HG03045 (cell line): ENCODE results near the gene ENO1.
"Not testable (repeated sequence)": the region's sequence is repeated elsewhere in the genome, so short reads cannot be mapped to it uniquely, and the experiment has no call there.

Source experiments
- ATAC-seq: cut with Tn5 transposase; IDR thresholded peaks from one replicate; pipeline ENCODE4 v1.9.1; 2021; ENCODE audit warnings: mild to moderate bottlenecking, moderate library complexity; ENCODE audit not compliant: unreplicated experiment

The ENO1 gene

DNA sequence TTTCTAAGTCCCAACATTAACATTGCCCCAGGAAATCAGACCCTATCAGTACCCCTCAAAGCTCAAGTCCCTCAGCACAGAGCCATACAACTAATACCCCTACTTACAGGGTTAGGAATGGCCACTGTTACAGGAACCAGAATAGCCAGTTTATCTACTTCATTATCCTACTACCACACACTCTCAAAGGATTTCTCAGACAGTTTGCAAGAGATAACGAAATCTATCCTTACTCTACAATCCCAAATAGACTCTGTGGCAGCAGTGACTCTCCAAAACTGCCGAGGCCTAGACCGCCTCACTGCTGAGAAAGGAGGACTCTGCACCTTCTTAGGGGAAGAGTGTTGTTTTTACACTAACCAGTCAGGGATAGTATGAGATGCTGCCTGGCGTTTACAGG, 19.0 kb upstream of the ENO1 start:
- not testable (repeated sequence) for ATAC-seq

DNA sequence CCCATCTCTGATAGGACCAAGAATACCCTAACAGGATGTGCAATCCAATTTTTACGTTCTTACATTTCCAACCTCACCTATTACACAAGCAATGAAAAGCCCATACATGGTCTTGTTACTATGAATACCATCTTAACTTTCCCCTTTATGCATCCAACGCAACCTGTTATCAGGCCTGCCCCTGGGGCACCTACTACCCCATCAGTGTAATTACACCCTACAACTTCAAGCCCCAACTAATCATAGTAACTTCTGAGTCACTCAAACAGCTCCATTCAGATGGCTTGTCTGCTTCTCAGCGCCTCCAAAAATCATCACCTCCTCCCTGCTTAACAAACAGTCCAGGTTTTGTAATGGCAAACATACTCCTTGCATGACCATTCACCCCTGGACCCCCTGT, 18.3 kb upstream of the ENO1 start:
- ATAC-seq = not testable (repeated sequence)

- no peak for ATAC-seq
These were observed 13.5 kb upstream of the ENO1 start for GRCh38 chr1:8892026-8892425.

GRCh38 chr1:8891401-8891800, 12.9 kb upstream of the ENO1 start:
- ATAC-seq = no peak

DNA sequence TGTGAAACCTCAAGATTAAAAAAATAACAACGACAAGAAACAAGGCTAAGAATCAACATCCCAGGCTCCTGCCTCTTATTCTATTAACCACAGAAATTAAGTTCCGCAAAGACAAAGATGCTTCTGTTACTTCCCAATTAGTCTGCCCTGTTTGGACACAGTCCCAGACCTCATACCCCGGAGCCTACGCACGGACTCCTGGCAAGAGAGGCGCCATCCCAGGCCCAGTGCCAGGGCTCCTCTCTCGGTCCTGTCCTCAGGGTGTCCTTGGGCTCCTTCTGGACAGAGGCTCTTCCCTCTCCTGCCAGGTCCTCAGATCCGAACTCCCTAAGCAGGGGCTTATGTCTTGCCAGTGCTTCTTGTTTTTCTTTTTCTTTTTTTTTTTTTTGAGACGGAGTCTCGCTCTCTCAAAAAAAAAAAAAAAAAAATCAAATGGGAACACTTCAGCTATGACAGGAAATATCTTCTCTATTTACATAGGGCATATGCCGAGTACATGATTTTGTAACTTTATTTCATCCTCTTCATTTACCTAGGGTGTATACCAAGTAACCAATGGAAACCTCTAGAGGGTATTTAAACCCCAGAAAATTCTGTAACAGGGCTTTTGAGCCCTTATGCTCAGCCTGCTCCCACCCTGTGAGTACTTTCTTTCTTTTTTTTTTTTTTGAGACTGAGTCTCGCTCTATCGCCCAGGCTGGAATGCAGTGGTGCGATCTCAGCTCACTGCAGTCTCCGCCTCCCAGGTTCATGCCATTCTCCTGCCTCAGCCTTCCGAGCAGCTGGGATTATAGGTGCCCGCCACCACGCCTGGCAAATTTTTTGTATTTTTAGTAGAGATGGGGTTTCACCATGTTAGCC, 11.7 kb upstream of the ENO1 start:
- no peak for ATAC-seq

DNA sequence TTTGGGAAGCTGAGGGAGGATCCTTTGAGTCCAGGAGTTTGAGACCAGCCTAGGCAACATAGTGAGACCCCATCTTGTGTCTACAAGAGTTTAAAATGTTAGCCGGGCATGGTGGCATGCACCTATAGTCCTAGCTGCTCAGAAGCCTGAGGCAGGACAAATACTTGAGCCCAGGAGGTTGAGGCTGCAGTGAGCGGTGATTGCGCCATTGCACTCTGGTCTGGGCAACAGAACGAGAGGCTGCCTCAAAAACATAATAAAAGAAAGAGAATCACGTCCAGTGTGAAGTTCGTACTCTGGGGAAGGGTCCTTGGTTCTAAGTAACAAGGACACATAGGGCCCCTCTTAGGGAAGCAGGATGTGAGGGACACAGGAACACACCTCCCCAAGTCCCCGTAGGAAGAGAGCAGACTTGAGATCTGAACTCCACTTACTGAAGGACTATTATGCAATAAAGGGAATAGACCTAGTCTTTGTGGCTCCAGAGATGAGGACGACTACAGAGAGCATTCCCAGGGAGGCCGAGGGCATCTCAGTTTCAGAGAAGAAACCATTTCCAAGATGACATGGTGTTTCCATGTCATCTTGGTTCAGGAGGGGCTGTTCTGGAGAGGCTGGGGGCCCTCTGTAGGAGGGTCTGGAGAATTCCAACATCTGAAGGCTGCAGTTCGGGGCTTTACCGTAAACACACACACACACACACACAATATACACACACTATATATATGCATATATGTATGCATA, 10.8 kb upstream of the ENO1 start:
- ATAC-seq = no peak

- no peak for ATAC-seq
These were observed 8.1 kb upstream of the ENO1 start for GRCh38 chr1:8886589-8886988.

GRCh38 chr1:8886031-8886524, 7.6 kb upstream of the ENO1 start:
- not testable (repeated sequence) for ATAC-seq

- not testable (repeated sequence) for ATAC-seq
These were observed 5.6 kb upstream of the ENO1 start for GRCh38 chr1:8884105-8884504.

DNA sequence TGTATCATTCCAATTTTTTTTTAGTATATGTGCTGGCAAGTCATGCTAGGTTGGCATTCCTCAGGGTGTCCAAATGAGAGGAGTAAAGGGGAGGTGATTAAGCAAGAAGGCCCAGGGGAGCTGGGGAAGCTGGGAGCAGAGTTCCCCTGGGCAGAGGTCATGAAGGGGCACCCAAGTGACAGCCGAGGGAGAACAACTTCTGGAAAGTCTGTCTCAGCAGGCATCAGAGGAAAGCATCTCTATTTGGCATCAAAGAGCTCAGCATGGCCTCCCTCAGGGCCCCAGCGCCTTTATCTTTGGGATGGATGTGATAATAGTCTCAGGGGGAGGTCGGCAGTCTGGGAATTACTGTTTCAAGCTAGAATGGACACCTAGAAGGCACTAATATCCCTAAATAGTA, 5.0 kb upstream of the ENO1 start:
- ATAC-seq = no peak

GRCh38 chr1:8879922-8880676, 1.6 kb upstream of the ENO1 start:
- ATAC-seq = no peak

DNA sequence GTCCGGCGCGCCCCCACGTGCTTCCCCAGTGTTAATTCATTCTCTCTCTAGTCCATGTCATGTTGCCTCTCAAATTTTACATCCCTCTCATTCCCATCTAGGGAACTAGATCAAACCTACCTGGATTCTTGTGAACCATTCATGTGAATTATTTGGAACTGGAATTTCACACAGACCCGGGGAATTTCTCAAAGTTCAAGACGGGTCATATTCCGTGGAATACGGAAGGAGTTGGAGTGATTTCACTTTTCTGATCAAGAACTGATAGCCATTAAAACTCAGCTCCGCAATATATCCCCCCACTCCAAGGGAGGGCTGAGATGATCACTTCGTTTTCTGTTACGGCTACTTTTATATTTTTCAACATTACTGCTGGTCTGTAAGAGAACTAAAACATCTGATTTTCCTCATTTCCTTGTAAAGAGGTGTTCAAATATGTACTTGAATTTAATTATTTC, 1.0 kb upstream of the ENO1 start:
- no peak for ATAC-seq

DNA sequence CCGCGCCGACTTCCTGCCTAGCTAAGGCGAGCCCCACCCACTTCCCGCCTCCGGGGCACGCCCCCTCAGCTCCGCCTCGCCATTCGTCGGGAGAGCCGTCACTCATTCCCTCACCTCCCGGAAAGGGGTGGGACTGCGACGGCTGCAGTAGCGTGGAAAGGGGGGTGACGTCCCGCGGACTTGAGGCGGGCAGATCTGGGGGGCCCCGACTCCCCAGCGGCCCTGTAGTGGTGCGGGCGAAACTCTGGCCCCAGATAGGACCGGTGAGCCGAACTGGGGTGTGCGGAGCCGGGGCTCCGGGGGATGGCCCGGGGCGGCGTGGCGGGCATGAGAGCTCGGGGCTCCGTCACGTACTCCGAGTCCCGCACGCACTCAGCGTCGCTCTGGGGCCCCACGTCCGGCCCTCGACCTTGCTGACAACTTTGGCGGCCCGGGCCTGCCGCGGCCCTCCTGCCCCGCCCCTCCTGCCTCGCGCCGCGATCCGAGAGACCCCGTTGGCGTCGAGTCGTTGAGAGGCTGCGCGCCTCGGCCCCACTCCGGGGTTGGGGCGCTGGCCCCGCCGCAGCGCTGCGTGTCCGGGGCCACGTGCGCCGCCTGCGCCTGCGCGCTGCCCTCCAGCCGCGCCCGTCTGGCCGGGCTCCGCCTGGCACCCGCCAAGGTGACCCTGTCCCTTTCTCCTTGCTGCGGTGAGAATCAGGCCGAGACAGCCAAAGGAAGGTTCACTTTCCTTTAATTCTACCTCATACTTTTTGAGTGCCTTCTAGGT, 395 bp upstream of the ENO1 start:
- peak; percentile 78 for ATAC-seq

- no peak for ATAC-seq
These were observed 2.4 kb downstream of the ENO1 start for GRCh38 chr1:8876087-8876486.

DNA sequence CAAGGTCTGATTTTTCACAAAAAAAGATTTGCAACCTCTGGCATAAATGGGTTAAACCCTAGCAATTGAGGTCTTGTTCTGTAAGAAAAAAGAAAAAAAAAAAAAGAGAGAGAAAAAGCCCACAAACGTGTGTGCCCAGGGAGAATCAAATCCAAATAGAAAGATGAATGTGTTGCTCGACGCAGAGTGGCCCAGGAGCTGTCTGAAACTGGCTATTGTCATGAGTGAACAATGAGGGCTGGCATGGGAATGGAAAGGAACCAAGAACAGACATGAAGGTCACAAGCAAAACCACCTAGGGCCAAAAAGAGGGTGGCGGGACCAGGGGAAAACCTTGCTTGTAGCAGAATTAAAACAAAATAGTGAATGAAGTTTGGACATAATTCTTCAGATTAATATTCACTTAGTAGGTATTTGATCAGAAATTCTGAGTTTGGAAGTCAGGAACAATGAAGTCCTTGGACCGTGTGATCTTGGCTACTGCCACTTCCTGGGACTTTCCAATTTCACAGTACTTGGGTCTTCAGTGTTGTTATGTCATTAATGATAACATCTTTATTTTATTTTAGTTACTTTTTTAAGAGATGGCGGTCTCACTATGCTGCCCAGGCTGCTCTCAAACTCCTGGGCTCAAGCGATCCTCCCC, 3.1 kb downstream of the ENO1 start:
- no peak for ATAC-seq

DNA sequence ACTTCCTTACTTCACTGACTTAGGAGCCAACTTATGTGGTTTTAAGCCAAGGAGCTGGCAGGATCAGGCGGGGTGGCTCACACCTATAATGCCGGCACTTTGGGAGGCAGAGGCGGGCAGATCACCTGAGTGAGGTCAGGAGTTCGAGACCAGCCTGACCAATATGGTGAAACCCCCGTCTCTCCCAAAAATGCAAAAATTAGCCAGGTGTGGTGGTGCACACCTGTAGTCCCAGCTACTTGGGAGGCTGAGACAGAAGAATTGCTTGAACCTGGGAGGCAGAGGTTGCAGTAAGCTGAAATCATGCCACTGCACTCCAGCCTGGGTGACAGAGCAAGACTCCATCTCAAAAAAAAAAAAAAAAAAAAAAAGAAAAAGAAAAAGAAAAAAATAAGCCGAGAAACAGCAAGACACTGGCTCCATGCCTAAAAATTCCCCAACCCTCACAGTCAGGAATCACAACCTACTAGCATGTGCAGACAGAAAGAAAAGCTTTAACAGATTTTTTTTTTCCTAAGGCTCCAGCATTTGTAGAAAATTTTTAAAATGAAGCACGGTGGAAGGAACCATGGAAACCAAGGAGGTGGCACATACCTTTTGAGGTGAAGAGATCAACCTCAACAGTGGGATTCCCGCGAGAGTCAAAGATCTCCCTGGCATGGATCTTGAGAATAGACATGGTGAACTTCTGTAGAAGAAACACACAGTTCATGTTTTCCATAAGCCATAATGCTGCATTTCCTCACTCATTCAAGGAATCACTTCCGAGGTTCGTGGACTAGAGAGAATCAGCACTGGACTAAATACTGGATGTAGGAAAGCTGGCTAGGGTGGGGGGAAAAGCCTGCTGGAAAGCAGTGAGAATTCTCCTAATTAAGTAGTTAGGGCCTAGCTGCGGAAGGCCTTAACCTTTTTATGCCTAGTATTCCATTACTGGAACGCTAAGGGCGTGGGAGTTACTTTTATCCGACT, 4.0 kb downstream of the ENO1 start:
- ATAC-seq = no peak

GRCh38 chr1:8873506-8874229, 4.8 kb downstream of the ENO1 start:
- no peak for ATAC-seq

- ATAC-seq = no peak
These were observed 5.5 kb downstream of the ENO1 start for GRCh38 chr1:8873001-8873400.
